HepG2 (cell line): Measurements from ENCODE around the gene ADAMTSL4. TPM values are rescaled to one million over a fixed set of nuclear protein-coding genes. Genes with fewer than 3 reads are reported as not detected.

Experiments
- ARID4A ChIP-seq: sonication (generic); formaldehyde crosslinking; IDR thresholded peaks from 2 replicates; pipeline ENCODE4 v1.5.0; 2020; ENCODE audit warnings: mild to moderate bottlenecking, missing genetic modification reagents, borderline replicate concordance
- DRAP1 ChIP-seq: IDR thresholded peaks from 2 replicates; pipeline ENCODE4 v1.6.1; 2016; ENCODE audit warnings: missing genetic modification reagents, missing compliant biosample characterization
- HDAC2 ChIP-seq: sonication (generic); formaldehyde crosslinking; IDR thresholded peaks from 2 replicates; pipeline ENCODE4 v1.4.0; 2020; ENCODE audit warnings: missing genetic modification reagents
- PAXIP1 ChIP-seq: sonication (generic); formaldehyde crosslinking; conservative IDR thresholded peaks from 2 replicates; pipeline ENCODE4 v1.4.0; 2020; ENCODE audit warnings: mild to moderate bottlenecking, missing genetic modification reagents, moderate library complexity
- ZFP91 ChIP-seq: sonication (generic); formaldehyde crosslinking; IDR thresholded peaks from 2 replicates; pipeline ENCODE4 v1.9.0; 2022; ENCODE audit warnings: missing genetic modification reagents, mild to moderate bottlenecking, borderline replicate concordance
- ZNF34 ChIP-seq: sonication (generic); formaldehyde crosslinking; IDR thresholded peaks from 2 replicates; pipeline ENCODE4 v1.4.0; 2020; ENCODE audit warnings: mild to moderate bottlenecking, missing genetic modification reagents, borderline replicate concordance
- ZNF44 ChIP-seq: sonication (generic); formaldehyde crosslinking; IDR thresholded peaks from 2 replicates; pipeline ENCODE4 v1.5.1; 2020; ENCODE audit warnings: mild to moderate bottlenecking, missing genetic modification reagents
- ZNF512 ChIP-seq: sonication (generic); formaldehyde crosslinking; IDR thresholded peaks from 2 replicates; pipeline ENCODE4 v1.4.0; 2020; ENCODE audit warnings: mild to moderate bottlenecking, missing genetic modification reagents
- ZNF543 ChIP-seq: sonication (generic); formaldehyde crosslinking; IDR thresholded peaks from 2 replicates; pipeline ENCODE4 v1.4.0; 2020; ENCODE audit warnings: mild to moderate bottlenecking, missing genetic modification reagents
- ZNF605 ChIP-seq: sonication (generic); formaldehyde crosslinking; IDR thresholded peaks from 2 replicates; pipeline ENCODE4 v1.8.0; 2022; ENCODE audit warnings: mild to moderate bottlenecking, missing genetic modification reagents
- ZNF644 ChIP-seq: IDR thresholded peaks from 2 replicates; pipeline ENCODE4 v1.6.1; 2016; ENCODE audit warnings: low read depth
- ZNF724P ChIP-seq: sonication (generic); formaldehyde crosslinking; IDR thresholded peaks from 2 replicates; pipeline ENCODE4 v1.8.0; 2022; ENCODE audit warnings: missing genetic modification reagents, borderline replicate concordance
- ZNF737 ChIP-seq: sonication (generic); formaldehyde crosslinking; IDR thresholded peaks from 2 replicates; pipeline ENCODE4 v1.5.0; 2020; ENCODE audit warnings: missing genetic modification reagents, mild to moderate bottlenecking, borderline replicate concordance
- ZNF775 ChIP-seq: sonication (generic); formaldehyde crosslinking; IDR thresholded peaks from 2 replicates; pipeline ENCODE4 v1.4.0; 2020; ENCODE audit warnings: missing genetic modification reagents, mild to moderate bottlenecking, moderate library complexity, borderline replicate concordance
- ZSCAN22 ChIP-seq: sonication (generic); formaldehyde crosslinking; IDR thresholded peaks from 2 replicates; pipeline ENCODE4 v1.4.0; 2020; ENCODE audit warnings: mild to moderate bottlenecking, missing genetic modification reagents
- polyA plus RNA-seq, 8 experiments: library from polyadenylated mRNA; depleted of rRNA in 3 of 8; stranded (reverse) in 7 of 8; unstranded in 1 of 8; fragments of >200 nt; fragmentation: Illumina TruSeq in 4 of 8; extraction: Trizol in 4 of 8; gene quantifications; 2 replicates each; pipeline versions ENCODE4 v1.2.1 to v1.2.3, GENCODE V29; 2011 to 2016; ENCODE audit warnings: low read depth in 4 of 8, missing spikeins in 1 of 8, mixed read lengths in 1 of 8; ENCODE audit not compliant: insufficient read depth in 1 of 8
- total RNA-seq, 5 experiments: library from RNA; depleted of rRNA; stranded (reverse); fragments of >200 nt; fragmentation: Illumina TruSeq; extraction: Trizol; gene quantifications; 2 replicates each; pipeline ENCODE4 v1.2.3, GENCODE V29; 2016; ENCODE audit warnings: low read depth in 1 of 5

ADAMTSL4 gene
- total and polyA plus RNA-seq, 2 of the 13 experiments (the other 11 are each of a cell fraction or from before 2014, with no cell fraction given), result 3.9 to 16.4 TPM

- peak; percentile 69; the same call in 1 of the 2 replicates for TF ChIP-seq ZFP91
- 0 out of 2 replicates have a peak, but pooled peaks have one; percentile 28 for TF ChIP-seq ZNF44 (CRISPR knock-in tag)
- no peak for TF ChIP-seq ZNF512 (CRISPR knock-in tag)
- no peak for TF ChIP-seq ZSCAN22 (CRISPR knock-in tag)
- TF ChIP-seq ZNF775, result no peak
- 0 out of 2 replicates have a peak, but pooled peaks have one; percentile 26 for TF ChIP-seq HDAC2 (CRISPR knock-in tag)
- no peak for TF ChIP-seq ZNF737 (CRISPR knock-in tag)
- peak; percentile 63 for TF ChIP-seq DRAP1 (CRISPR knock-in tag)
- TF ChIP-seq ZNF644, result no peak
- no peak for TF ChIP-seq ZNF543
- TF ChIP-seq ZNF724P (CRISPR knock-in tag), result no peak
- peak; percentile 80 for TF ChIP-seq ZNF605 (CRISPR knock-in tag)
- no peak; the same call in 1 of the 2 replicates for TF ChIP-seq ZNF34
- peak; percentile 45 for TF ChIP-seq ARID4A (CRISPR knock-in tag)
- TF ChIP-seq PAXIP1 (CRISPR knock-in tag), result peak; percentile 55
Observed at GRCh38 chr1:150515328-150516049, 33.7 kb upstream of the ADAMTSL4 start, which contains the start of gene FALEC (continued).
